SU-DHL-6 (cell line): ENCODE data around the gene CASK.
"Not testable (repeated sequence)": the region's sequence is repeated elsewhere in the genome, so short reads cannot be mapped to it uniquely, and the experiment has no call there.

Experiments used
- H2AFZ ChIP-seq: fragments of 200-600 bp; sonication (generic); 2 replicates; pipeline ENCODE4 v1.6.1; 2014; ENCODE audit warnings: low read depth, mild to moderate bottlenecking, moderate library complexity, mixed read lengths, antibody characterized with exemption, low read length; ENCODE audit not compliant: severe bottlenecking
- H3F3A ChIP-seq: fragments of 200-600 bp; shearing (Covaris generic); 2 replicates; pipeline ENCODE4 v1.6.0; 2016; ENCODE audit warnings: antibody characterized with exemption, mild to moderate bottlenecking; ENCODE audit not compliant: insufficient read depth
- H3K27ac ChIP-seq: fragments of 200-600 bp; sonication (generic); 2 replicates; pipeline ENCODE4 v1.5.1; 2016; ENCODE audit warnings: low read depth, mild to moderate bottlenecking, low read length, moderate library complexity, mixed read lengths
- H3K27me3 ChIP-seq: fragments of 200-600 bp; sonication (generic), shearing (Covaris generic); 2 replicates; pipeline ENCODE4 v1.6.0; 2014; ENCODE audit warnings: mild to moderate bottlenecking, low read length
- H3K36me3 ChIP-seq: fragments of 200-600 bp; sonication (generic); 2 replicates; pipeline ENCODE4 v1.6.1; 2014; ENCODE audit warnings: mild to moderate bottlenecking, low read length, mixed read lengths
- H3K4me2 ChIP-seq: fragments of 300-600, 200-600 bp; shearing (Covaris generic), sonication (generic); 2 replicates; pipeline ENCODE4 v1.6.0; 2014; ENCODE audit warnings: low read length, low read depth, mild to moderate bottlenecking; ENCODE audit not compliant: poor library complexity, severe bottlenecking
- H3K4me3 ChIP-seq: fragments of 200-600 bp; sonication (generic); 2 replicates; pipeline ENCODE4 v1.5.1; 2014; ENCODE audit warnings: antibody characterized with exemption, low read length, mild to moderate bottlenecking, mixed read lengths; ENCODE audit not compliant: insufficient read depth, poor library complexity, severe bottlenecking
- H3K79me2 ChIP-seq: fragments of 200-600 bp; sonication (generic); 2 replicates; pipeline ENCODE4 v1.6.1; 2014; ENCODE audit warnings: mild to moderate bottlenecking, low read length, moderate library complexity; ENCODE audit not compliant: insufficient read depth
- H3K9ac ChIP-seq: fragments of 200-600 bp; sonication (generic); 2 replicates; pipeline ENCODE4 v1.7.0; 2014; ENCODE audit warnings: mild to moderate bottlenecking, low read length
- H3K9me2 ChIP-seq: fragments of 200-600 bp; sonication (generic); replicated peaks from 2 replicates; pipeline ENCODE4 v1.6.1; 2014; ENCODE audit warnings: low read length; ENCODE audit not compliant: insufficient read depth
- H3K9me3 ChIP-seq: fragments of 200-600 bp; sonication (generic); 2 replicates; pipeline ENCODE4 v1.6.1; 2014; ENCODE audit warnings: low read length, mixed read lengths; ENCODE audit not compliant: insufficient read depth
- H4K20me1 ChIP-seq: fragments of 200-600 bp; sonication (generic); 2 replicates; pipeline ENCODE4 v1.6.1; 2014; ENCODE audit warnings: low read depth, mild to moderate bottlenecking, antibody characterized with exemption, low read length, moderate library complexity, mixed read lengths
- CTCF ChIP-seq: fragments of 200-600 bp; sonication (generic); IDR thresholded peaks from one replicate; pipeline ENCODE4 v1.5.1; 2017; ENCODE audit warnings: antibody characterized with exemption, mild to moderate bottlenecking, low read length, moderate library complexity; ENCODE audit not compliant: insufficient read depth, poor library complexity, severe bottlenecking
- EZH2phosphoT487 ChIP-seq: fragments of 200-600 bp; sonication (generic), shearing (Covaris generic); conservative IDR thresholded peaks from 2 replicates; pipeline ENCODE4 v1.6.1; 2018; ENCODE audit warnings: mild to moderate bottlenecking, antibody characterized with exemption, low read length, moderate library complexity, mixed read lengths

CASK gene

GRCh38 chrX:41721590-41721989, 201.8 kb downstream of the CASK start:
- Histone ChIP-seq H3K9me3 (no peaks in the 10 kb centered on the region; the same call in 1 of the 2 replicates), H3F3A (peaks cover 19% of the 10 kb centered on the region; the same call in 1 of the 2 replicates), H3K27ac (peak overlapping the region; percentile 96), H3K9me2 (no peaks in the 10 kb centered on the region), H3K9ac (no peak overlapping the region), H4K20me1 (no peaks in the 10 kb centered on the region), H3K79me2 (peaks cover 26% of the 10 kb centered on the region; the same call in 1 of the 2 replicates), H3K4me3 (no peak overlapping the region), H3K27me3 (no peaks in the 10 kb centered on the region), H2AFZ (no peak overlapping the region), H3K36me3 (0 out of 2 replicates have a peak, but pooled peaks cover under 1% of the 10 kb centered on the region), H3K4me2 (peak overlapping the region; percentile 51)
- TF ChIP-seq CTCF (no peak), EZH2phosphoT487 (no peak)

- Histone ChIP-seq H3K9me3 (no peaks in the 10 kb centered on the region; the same call in 1 of the 2 replicates), H3F3A (peaks cover 14% of the 10 kb centered on the region; the same call in 1 of the 2 replicates), H3K36me3 (no peaks in the 10 kb centered on the region), H3K27ac (peak overlapping the region; percentile 96), H4K20me1 (no peaks in the 10 kb centered on the region), H3K9me2 (no peaks in the 10 kb centered on the region), H3K4me2 (peak overlapping the region; percentile 51), H3K9ac (peak overlapping the region; percentile 46), H2AFZ (no peak overlapping the region), H3K79me2 (peaks cover 14% of the 10 kb centered on the region; the same call in 1 of the 2 replicates), H3K27me3 (no peaks in the 10 kb centered on the region), H3K4me3 (no peak overlapping the region)
- TF ChIP-seq CTCF (no peak), EZH2phosphoT487 (no peak)
Measured at GRCh38 chrX:41720125-41720779, 203.1 kb downstream of the CASK start.

GRCh38 chrX:41719610-41720009, 203.7 kb downstream of the CASK start:
- not testable (repeated sequence) for H3K36me3 ChIP-seq, H4K20me1 ChIP-seq, H3F3A ChIP-seq, H3K4me3 ChIP-seq, H2AFZ ChIP-seq, H3K27me3 ChIP-seq, H3K79me2 ChIP-seq, H3K9me3 ChIP-seq, H3K9me2 ChIP-seq
- H3K4me2 ChIP-seq, result peak overlapping the region; percentile 51
- H3K9ac ChIP-seq, result peak overlapping the region; percentile 46; the same call in 1 of the 2 replicates
- H3K27ac ChIP-seq, result peak overlapping the region; percentile 96
